H1 (cell line): ENCODE data around the gene PXK. TPM values are rescaled to one million over a fixed set of nuclear protein-coding genes. Genes with fewer than 3 reads are reported as not detected.
A peak's percentile ranks its signal among the peaks of the same experiment; 100 is the strongest.

Source experiments
- CHD2 ChIP-seq: IDR thresholded peaks from 2 replicates; pipeline ENCODE4 v1.6.1; 2012; ENCODE audit warnings: low read length, improper control_type of control experiment
- HDAC2 ChIP-seq, 2 experiments: fragments of 300-600 bp in 1 of 2; sonication (generic) in 1 of 2; IDR thresholded peaks; 2 replicates each; pipeline ENCODE4 v1.6.1; 2011 to 2012; ENCODE audit warnings: low read depth in 2 of 2, low read length in 2 of 2, mild to moderate bottlenecking in 2 of 2, moderate library complexity in 2 of 2, borderline replicate concordance in 1 of 2, inconsistent platforms in 1 of 2
- HDAC6 ChIP-seq: IDR thresholded peaks from one replicate; pipeline ENCODE4 v1.7.1; 2012; ENCODE audit warnings: low read depth, mild to moderate bottlenecking, inconsistent platforms, low read length, moderate library complexity
- RNF2 ChIP-seq: fragments of 200-900, 300-1000 bp; sonication (generic); IDR thresholded peaks from 2 replicates; pipeline ENCODE4 v1.7.1; 2016; ENCODE audit warnings: borderline replicate concordance, low read depth, mild to moderate bottlenecking, antibody characterized with exemption, low read length; ENCODE audit not compliant: poor library complexity, severe bottlenecking; ENCODE audit errors: missing control alignments
- SIN3A ChIP-seq, 2 experiments: IDR thresholded peaks in 1 of 2; conservative IDR thresholded peaks in 1 of 2; 2 replicates each; pipeline ENCODE4 v1.6.1; 2011 to 2012; ENCODE audit warnings: low read length in 2 of 2, improper control_type of control experiment in 1 of 2, low read depth in 1 of 2, mild to moderate bottlenecking in 1 of 2
- SIRT6 ChIP-seq: IDR thresholded peaks from one replicate; pipeline ENCODE4 v1.7.1; 2012; ENCODE audit warnings: low read length, inconsistent platforms
- SIX5 ChIP-seq: IDR thresholded peaks from 2 replicates; pipeline ENCODE4 v1.6.1; 2011; ENCODE audit warnings: mild to moderate bottlenecking, low read depth, low read length
- SP1 ChIP-seq: IDR thresholded peaks from 2 replicates; pipeline ENCODE4 v1.6.1; 2011; ENCODE audit warnings: low read depth, low read length
- TAF7 ChIP-seq: optimal IDR thresholded peaks from 2 replicates; pipeline ENCODE3; 2011; ENCODE audit warnings: low read depth, mild to moderate bottlenecking, inconsistent platforms, low read length, moderate library complexity, borderline replicate concordance
- TBP ChIP-seq: IDR thresholded peaks from 2 replicates; pipeline ENCODE4 v1.6.1; 2011; ENCODE audit warnings: low read depth, low read length, improper control_type of control experiment
- polyA plus RNA-seq, 7 experiments: library from polyadenylated mRNA; depleted of rRNA in 3 of 7; stranded (reverse) in 5 of 7; unstranded in 2 of 7; fragments of >200 nt in 5 of 7; fragments of 200-250 nt in 2 of 7; gene quantifications; 1 replicate in 5 of 7; 2 replicates in 1 of 7; 4 replicates in 1 of 7; pipeline versions ENCODE4 v1.2.1 to v1.2.3, GENCODE V29; 2011 to 2013; ENCODE audit warnings: missing spikeins in 2 of 7, mixed read lengths in 2 of 7
- total RNA-seq: library from RNA; stranded (reverse); fragmentation: NEBNext Ultra II Directional; extraction: Animal tissue kit (Norgen Biotek cat#: 25700); gene quantifications from 2 replicates; pipeline ENCODE4 v1.2.1, GENCODE V29; 2021
- TF ChIP-seq, protein P1 (sequence below): IDR thresholded peaks from 2 replicates; pipeline ENCODE4 v1.6.1; 2011; ENCODE audit warnings: low read depth, mild to moderate bottlenecking, low read length; ENCODE audit not compliant: insufficient read depth

PXK gene
- total and polyA plus RNA-seq, 2 of the 8 experiments (the other 6 are each of a cell fraction or from before 2014, with no cell fraction given): 3.5 to 7.1 TPM

DNA sequence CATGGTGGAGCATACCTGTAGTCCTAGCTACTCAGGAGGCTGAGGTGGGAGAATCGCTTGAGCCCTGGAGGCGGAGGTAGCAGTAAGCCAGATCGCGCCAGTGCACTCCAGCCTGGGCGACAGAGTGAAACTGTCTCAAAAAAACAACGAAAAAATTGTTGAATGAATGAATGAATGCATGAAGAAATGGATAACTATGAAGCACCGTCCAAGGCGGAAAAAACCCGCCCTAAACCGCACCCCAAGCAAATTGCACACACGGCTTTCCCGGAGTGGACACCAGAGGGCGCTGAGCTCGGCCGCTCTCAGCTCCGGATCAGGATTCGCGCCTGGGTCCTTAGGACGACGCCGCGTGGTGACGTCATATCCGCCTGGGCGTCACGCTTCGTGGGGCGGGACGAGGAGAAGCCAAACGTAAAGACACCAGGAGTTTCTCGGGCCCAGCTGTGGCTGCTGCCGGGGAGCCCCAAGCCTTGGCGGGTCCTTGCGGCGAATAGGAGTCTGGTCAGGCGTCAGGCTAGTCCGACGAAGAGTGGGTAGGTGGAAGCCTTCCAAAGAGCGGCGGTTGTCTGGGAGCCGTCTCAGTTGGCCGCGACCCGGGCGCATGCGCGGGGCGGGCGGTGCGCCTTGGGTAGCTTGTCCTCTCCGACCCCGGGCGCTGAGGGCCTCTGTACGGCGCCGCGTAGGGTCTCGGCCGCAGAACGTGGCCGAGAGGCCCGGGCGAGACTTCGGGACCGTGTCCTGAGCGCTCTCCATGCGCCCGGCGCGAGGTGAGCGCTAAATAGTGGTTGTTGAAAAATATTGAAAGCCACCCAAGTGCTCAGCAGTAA is 26.6 kb upstream of the PXK start, which contains the start of the genes HTD2 and RPP14 (continued):
- TF ChIP-seq SP1: peak; percentile 64; the same call in 1 of the 2 replicates
- TF ChIP-seq TBP: peak; percentile 59; the same call in 1 of the 2 replicates
- TF ChIP-seq HDAC2 (IDR thresholded peaks at IDR 0.05; ENCODE audit: borderline replicate concordance in 1 of 2, low read depth in 2 of 2, low read length in 2 of 2): no peak
- no peak for TF ChIP-seq SIRT6
- no peak for TF ChIP-seq RNF2
- TF ChIP-seq SIX5: no peak
- TF ChIP-seq CHD2: peak; percentile 37; the same call in 1 of the 2 replicates
- TF ChIP-seq TAF7: peak; percentile 48
- TF ChIP-seq HDAC6: no peak
- TF ChIP-seq, protein P1, sequence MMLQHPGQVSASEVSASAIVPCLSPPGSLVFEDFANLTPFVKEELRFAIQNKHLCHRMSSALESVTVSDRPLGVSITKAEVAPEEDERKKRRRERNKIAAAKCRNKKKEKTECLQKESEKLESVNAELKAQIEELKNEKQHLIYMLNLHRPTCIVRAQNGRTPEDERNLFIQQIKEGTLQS: peak; percentile 70
- peak in 1 of 2 experiments; percentile 23; a peak in 1 of 4 replicates for TF ChIP-seq SIN3A (conservative IDR thresholded peaks at IDR 0.05 in 1 of 2, IDR thresholded peaks at IDR 0.05 in 1 of 2; ENCODE audit: low read depth in 1 of 2, low read length in 2 of 2)
